Cortex of kidney (tissue), 1 donor: ENCODE results near the gene AMN.

Source experiments
- DNase-seq: peaks from one replicate; lab custom pipeline; 2025; lab: John Stamatoyannopoulos, UW

Gene AMN

GRCh38 chr14:102965971-102966655, 43.6 kb downstream of the AMN start:
- DNase-seq: no peak

GRCh38 chr14:102966681-102967505, 44.4 kb downstream of the AMN start:
- no peak for DNase-seq

- no peak for DNase-seq
Observed at GRCh38 chr14:102967506-102967795, 45.0 kb downstream of the AMN start.

- DNase-seq: no peak
Observed at GRCh38 chr14:102968306-102968705, 45.8 kb downstream of the AMN start.

- DNase-seq: no peak
Observed at GRCh38 chr14:102969060-102969791, 46.8 kb downstream of the AMN start.

GRCh38 chr14:102969901-102970300, 47.4 kb downstream of the AMN start:
- DNase-seq: no peak

GRCh38 chr14:102970496-102970895, 48.0 kb downstream of the AMN start:
- DNase-seq: no peak

GRCh38 chr14:102971314-102971713, 48.9 kb downstream of the AMN start:
- no peak for DNase-seq

GRCh38 chr14:102971836-102972606, 49.6 kb downstream of the AMN start:
- no peak for DNase-seq

GRCh38 chr14:102973706-102974285, 51.3 kb downstream of the AMN start:
- no peak for DNase-seq

GRCh38 chr14:102975662-102976061, 53.2 kb downstream of the AMN start:
- no peak for DNase-seq

- DNase-seq: no peak
Observed at GRCh38 chr14:102977475-102977874, 55.0 kb downstream of the AMN start.

- no peak for DNase-seq
Observed at GRCh38 chr14:102979406-102979805, 56.9 kb downstream of the AMN start.

- no peak for DNase-seq
Observed at GRCh38 chr14:102980409-102980810, 57.9 kb downstream of the AMN start.
